Measurements from ENCODE around the gene UVRAG.

GRCh38 chr11:75784506-75784905 lies 30.5 kb upstream of the UVRAG start:
- TF ChIP-seq CTCF (IDR thresholded peaks at IDR 0.05; ENCODE audit: low read length) (no peak), EZH2phosphoT487 (IDR thresholded peaks at IDR 0.05; ENCODE audit: low read length) (no peak), EZH2 (optimal IDR thresholded peaks at IDR 0.05; ENCODE audit: low read depth, low read length) (no peak)
